K562 (cell line): ENCODE results near the gene CD82. TPM values are rescaled to one million over a fixed set of nuclear protein-coding genes. Genes with fewer than 3 reads are reported as not detected.

Experiments
- ATAC-seq: fragments of 200-7000 bp; cut with Tn5 transposase; 3 replicates; pipeline ENCODE4 v1.9.1; 2020; ENCODE audit warnings: moderate library complexity
- BruUV-seq: library from RNA; stranded (reverse); fragments of 400-500 nt; replicated peaks from 2 replicates; lab custom pipeline; 2021; lab: Mats Ljungman, UMichigan
- CTCF ChIA-PET: fragments of 300-600 bp; formaldehyde crosslinking; extraction: SDS; loops from one replicate; lab custom pipeline; 2021; ENCODE audit warnings: low intra/inter-chr PET ratio; lab: Yijun Ruan, JAX
- POLR2A ChIA-PET: fragments of 300-600, 350-650 bp; sonication (Branson Sonifier 250); formaldehyde crosslinking; extraction: SDS; loops from one replicate; lab custom pipeline; 2021; ENCODE audit warnings: antibody characterized with exemption, inconsistent platforms; lab: Yijun Ruan, JAX
- DNase-seq, 4 experiments: peaks; one replicate each; pipeline versions ENCODE4 v3.0.0 to v3.0.0-alpha.2; 2011 to 2018; ENCODE audit warnings: low spot score in 3 of 4, mixed read lengths in 3 of 4; ENCODE audit errors: extremely low read depth in 1 of 4
- FAIRE-seq: peaks from 2 replicates; lab custom pipeline; 2011; peaks lifted over from hg19 to GRCh38; lab: Jason Lieb, UNC
- H2AFZ ChIP-seq: 2 replicates; pipeline ENCODE4 v1.6.0; 2011; ENCODE audit warnings: low read depth, low read length, control low read depth, inconsistent platforms
- H3K27ac ChIP-seq: fragments of 200-600 bp; 3 replicates; pipeline ENCODE4 v1.8.0; 2011; ENCODE audit warnings: low read depth, mild to moderate bottlenecking, control low read depth, inconsistent platforms, low read length, moderate library complexity, mixed read lengths; ENCODE audit errors: extremely low read depth
- H3K27me3 ChIP-seq, 2 experiments: fragments of 300-600 bp in 1 of 2; 2 replicates in 1 of 2; 3 replicates in 1 of 2; pipeline versions ENCODE4 v1.6.0 to v1.8.0; 2011; ENCODE audit warnings: inconsistent platforms in 2 of 2, low read length in 2 of 2, mild to moderate bottlenecking in 1 of 2, mixed read lengths in 1 of 2, moderate library complexity in 1 of 2; ENCODE audit not compliant: control insufficient read depth in 2 of 2, insufficient read depth in 2 of 2
- H3K36me3 ChIP-seq: fragments of 300-600 bp; 3 replicates; pipeline ENCODE4 v1.8.0; 2011; ENCODE audit warnings: mild to moderate bottlenecking, low read length, inconsistent platforms; ENCODE audit not compliant: control insufficient read depth, insufficient read depth
- H3K4me1 ChIP-seq, 2 experiments: fragments of 200-600 bp in 1 of 2; replicated peaks in 1 of 2; 2 replicates in 1 of 2; 3 replicates in 1 of 2; pipeline versions ENCODE4 v1.5.1 to v1.8.0; 2011; ENCODE audit warnings: inconsistent platforms in 2 of 2, low read length in 2 of 2, mild to moderate bottlenecking in 1 of 2, mixed read lengths in 1 of 2, moderate library complexity in 1 of 2; ENCODE audit not compliant: control insufficient read depth in 2 of 2, insufficient read depth in 2 of 2
- H3K4me2 ChIP-seq: 2 replicates; pipeline ENCODE4 v1.6.1; 2011; ENCODE audit warnings: low read length, control low read depth, inconsistent platforms, mixed read lengths; ENCODE audit not compliant: insufficient read depth
- H3K4me3 ChIP-seq: fragments of 200-600 bp; sonication (generic), shearing (Covaris generic); 2 replicates; pipeline ENCODE4 v1.5.1; 2016; ENCODE audit warnings: control low read depth, inconsistent platforms
- H3K79me2 ChIP-seq: fragments of 200-600 bp; 3 replicates; pipeline ENCODE4 v1.8.0; 2011; ENCODE audit warnings: low read length, inconsistent platforms; ENCODE audit not compliant: control insufficient read depth, insufficient read depth
- H3K9ac ChIP-seq, 2 experiments: 2 replicates each; pipeline versions ENCODE4 v1.6.0 to v1.6.1; 2011; ENCODE audit warnings: low read depth in 2 of 2, low read length in 2 of 2, control low read depth in 1 of 2, inconsistent platforms in 1 of 2, mild to moderate bottlenecking in 1 of 2, mixed read lengths in 1 of 2; ENCODE audit not compliant: insufficient read depth in 1 of 2
- H3K9me1 ChIP-seq: one replicate; pipeline ENCODE4 v1.6.0; 2011; ENCODE audit warnings: inconsistent platforms, mild to moderate bottlenecking, low read length, moderate library complexity; ENCODE audit not compliant: control insufficient read depth, insufficient read depth
- H3K9me3 ChIP-seq: replicated peaks from 2 replicates; pipeline ENCODE4 v1.5.1; 2011; ENCODE audit warnings: low read depth, low read length, inconsistent platforms; ENCODE audit not compliant: control insufficient read depth, insufficient read depth
- H4K20me1 ChIP-seq: replicated peaks from 2 replicates; pipeline ENCODE4 v1.6.1; 2011; ENCODE audit warnings: low read length, inconsistent platforms, mixed read lengths; ENCODE audit not compliant: control insufficient read depth, insufficient read depth
- BDP1 ChIP-seq: IDR thresholded peaks from 3 replicates; pipeline ENCODE4 v1.6.1; 2011; ENCODE audit not compliant: insufficient read length, insufficient read depth
- CBFA2T3 ChIP-seq: fragments of 450-650 bp; IDR thresholded peaks from 2 replicates; pipeline ENCODE4 v1.6.1; 2017
- FUS ChIP-seq: fragments of 200-400 bp; formaldehyde crosslinking; optimal IDR thresholded peaks from 2 replicates; pipeline ENCODE3; 2017; ENCODE audit warnings: low read depth, low read length
- HDAC6 ChIP-seq: IDR thresholded peaks from 2 replicates; pipeline ENCODE4 v1.6.1; 2012; ENCODE audit warnings: low read depth, mild to moderate bottlenecking, control low read depth, inconsistent platforms, low read length, moderate library complexity
- HNRNPLL ChIP-seq: fragments of 200-400 bp; formaldehyde crosslinking; IDR thresholded peaks from 2 replicates; pipeline ENCODE4 v1.6.1; 2017; ENCODE audit warnings: low read length, low read depth, mild to moderate bottlenecking; ENCODE audit not compliant: poor library complexity, severe bottlenecking
- JUNB ChIP-seq: fragments of 450-650 bp; formaldehyde crosslinking; conservative IDR thresholded peaks from 2 replicates; pipeline ENCODE4 v1.4.0; 2020; ENCODE audit warnings: mild to moderate bottlenecking
- SIN3B ChIP-seq: fragments of 450-650 bp; IDR thresholded peaks from 2 replicates; pipeline ENCODE4 v1.6.1; 2017; ENCODE audit warnings: low read depth, mild to moderate bottlenecking, moderate library complexity
- SLC30A9 ChIP-seq: fragments of 250-450 bp; sonication (Bioruptor Pico); IDR thresholded peaks from 2 replicates; pipeline ENCODE4 v1.8.0; 2022; ENCODE audit warnings: mild to moderate bottlenecking, moderate library complexity
- SP1 ChIP-seq: sonication (generic); formaldehyde crosslinking; IDR thresholded peaks from 2 replicates; pipeline ENCODE4 v1.8.1; 2022; ENCODE audit warnings: mild to moderate bottlenecking, missing genetic modification reagents
- USF1 ChIP-seq: sonication (generic); formaldehyde crosslinking; IDR thresholded peaks from 2 replicates; pipeline ENCODE4 v1.9.0; 2022; ENCODE audit warnings: mild to moderate bottlenecking, missing genetic modification reagents
- ZC3H8 ChIP-seq: fragments of 450-650 bp; IDR thresholded peaks from 2 replicates; pipeline ENCODE4 v1.6.1; 2017
- ZFP1 ChIP-seq: fragments of 450-650 bp; formaldehyde crosslinking; IDR thresholded peaks from 2 replicates; pipeline ENCODE4 v1.4.0; 2020; ENCODE audit warnings: mild to moderate bottlenecking, mixed read lengths
- ZNF232 ChIP-seq: sonication (generic); formaldehyde crosslinking; IDR thresholded peaks from 2 replicates; pipeline ENCODE4 v1.8.0; 2022; ENCODE audit warnings: mild to moderate bottlenecking, missing genetic modification reagents
- ZNF77 ChIP-seq: fragments of 250-450 bp; sonication (Bioruptor Pico); IDR thresholded peaks from 2 replicates; pipeline ENCODE4 v1.5.0; 2020
- WGBS: fragments of 100-300 bp; shearing (Covaris generic); methylation state at CpG from one replicate; pipeline ENCODE4 v1.1.6; 2016; ENCODE audit warnings: low coverage, mixed read lengths; ENCODE audit not compliant: insufficient coverage; ENCODE audit errors: missing lambda C conversion rate; 5-methylcytosine and 5-hydroxymethylcytosine counted together
- in situ Hi-C: fragments of 300-500 bp; cut with MboI; formaldehyde crosslinking; loops from 4 replicates; pipeline ENCODE4 v1.15.0; 2018; ENCODE audit warnings: inconsistent platforms, mixed read lengths
- intact Hi-C: fragments of 100-400 bp; cut with micrococcal nuclease; formaldehyde crosslinking; loops from 2 replicates; pipeline ENCODE4 v1.14.2; 2022
- polyA plus RNA-seq, 8 experiments: library from polyadenylated mRNA; depleted of rRNA in 4 of 8; stranded (reverse) in 5 of 8; unstranded in 3 of 8; fragments of >200 nt; fragmentation: Nextera tagmentation in 2 of 8; fragmentation: Illumina TruSeq in 1 of 8; extraction: Ambion mirVana in 2 of 8; extraction: Trizol in 1 of 8; gene quantifications; 2 replicates each; pipeline versions ENCODE4 v1.2.1 to v1.2.3, GENCODE V29; 2011 to 2014; ENCODE audit warnings: inconsistent platforms in 1 of 8, missing spikeins in 1 of 8
- total RNA-seq, 7 experiments: library from RNA; depleted of rRNA in 6 of 7; stranded (reverse); fragments of >200 nt in 6 of 7; fragmentation: Illumina TruSeq in 2 of 7; extraction: Trizol in 2 of 7; gene quantifications; 2 replicates each; pipeline versions ENCODE4 v1.2.1 to v1.2.3, GENCODE V29; 2011 to 2021; ENCODE audit warnings: low replicate concordance in 1 of 7
- TF ChIP-seq, protein P1 (sequence below): fragments of 450-650 bp; IDR thresholded peaks from 2 replicates; pipeline ENCODE4 v1.6.1; 2016; ENCODE audit warnings: borderline replicate concordance

The CD82 gene
- total and polyA plus RNA-seq, 9 of the 15 experiments (the other 6 are each of a cell fraction or from before 2014, with no cell fraction given), result 0.27 to 9.4 (median 3.0) TPM

- Histone ChIP-seq H2AFZ (no peak overlapping the region), H4K20me1 (no peaks in the 10 kb centered on the region), H3K4me2 (no peak overlapping the region), H3K27ac (no peak overlapping the region), H3K9me1 (no peaks in the 10 kb centered on the region), H3K27me3 (peaks cover 3 to 20% of the 10 kb centered on the region in 2 experiments; a peak in 4 of 5 replicates), H3K79me2 (no peaks in the 10 kb centered on the region), H3K9ac (no peak overlapping the region), H3K36me3 (no peaks in the 10 kb centered on the region), H3K9me3 (no peaks in the 10 kb centered on the region), H3K4me1 (no peaks in the 10 kb centered on the region), H3K4me3 (no peak overlapping the region)
- DNase-seq, result no peak
- WGBS, result 0% methylated on average over 1 of the region's 1 CpG
- intact Hi-C loops (no loop called here), in situ Hi-C loops (no loop called here)
- FAIRE-seq, result no peak
- POLR2A ChIA-PET, result no interaction called here
- TF ChIP-seq ZC3H8 (no peak), ZNF232 (CRISPR knock-in tag) (no peak), SIN3B (no peak), HDAC6 (no peak), CBFA2T3 (no peak), FUS (no peak), SLC30A9 (CRISPR knock-in tag) (no peak), BDP1 (no peak), SP1 (no peak), HNRNPLL (no peak), JUNB (CRISPR knock-in tag) (no peak), USF1 (CRISPR knock-in tag) (no peak), ZFP1 (CRISPR knock-in tag) (no peak), ZNF77 (CRISPR knock-in tag) (no peak)
- TF ChIP-seq, protein P1, sequence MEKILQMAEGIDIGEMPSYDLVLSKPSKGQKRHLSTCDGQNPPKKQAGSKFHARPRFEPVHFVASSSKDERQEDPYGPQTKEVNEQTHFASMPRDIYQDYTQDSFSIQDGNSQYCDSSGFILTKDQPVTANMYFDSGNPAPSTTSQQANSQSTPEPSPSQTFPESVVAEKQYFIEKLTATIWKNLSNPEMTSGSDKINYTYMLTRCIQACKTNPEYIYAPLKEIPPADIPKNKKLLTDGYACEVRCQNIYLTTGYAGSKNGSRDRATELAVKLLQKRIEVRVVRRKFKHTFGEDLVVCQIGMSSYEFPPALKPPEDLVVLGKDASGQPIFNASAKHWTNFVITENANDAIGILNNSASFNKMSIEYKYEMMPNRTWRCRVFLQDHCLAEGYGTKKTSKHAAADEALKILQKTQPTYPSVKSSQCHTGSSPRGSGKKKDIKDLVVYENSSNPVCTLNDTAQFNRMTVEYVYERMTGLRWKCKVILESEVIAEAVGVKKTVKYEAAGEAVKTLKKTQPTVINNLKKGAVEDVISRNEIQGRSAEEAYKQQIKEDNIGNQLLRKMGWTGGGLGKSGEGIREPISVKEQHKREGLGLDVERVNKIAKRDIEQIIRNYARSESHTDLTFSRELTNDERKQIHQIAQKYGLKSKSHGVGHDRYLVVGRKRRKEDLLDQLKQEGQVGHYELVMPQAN, result no peak
- no peak for ATAC-seq
- CTCF ChIA-PET, result interaction anchor here (0.5 kb wide), 1 partner anchor 390 kb away, joined by 3 read pairs; no protein-coding TSS in a partner anchor
- BruUV-seq, result no TSS peak
Observed at GRCh38 chr11:44648109-44648508, 82.6 kb downstream of the CD82 start.
